Activated naive CD8-positive, alpha-beta T cell treated with anti-CD3 and anti-CD28 coated beads, Interleukin-2, amount 10 ng/mL, durations not matched to agents 7 days and 5 days (primary cell): ENCODE measurements around the gene ARMC5. TPM values are rescaled to one million over a fixed set of nuclear protein-coding genes. Genes with fewer than 3 reads are reported as not detected.
"Not testable (repeated sequence)": the region's sequence is repeated elsewhere in the genome, so short reads cannot be mapped to it uniquely, and the experiment has no call there.

Experiments used
- ATAC-seq: fragments of 150-1000 bp; cut with Tn5 transposase; one replicate; pipeline ENCODE4 v1.10.0; 2021; ENCODE audit warnings: low read depth, moderate library complexity
- POLR2A ChIA-PET: fragments of 350-600 bp; sonication (Branson Sonifier 250); formaldehyde crosslinking; loops from one replicate; lab custom pipeline; 2021; ENCODE audit warnings: antibody characterized with exemption; lab: Charles Lee
- DNase-seq: peaks from one replicate; pipeline ENCODE4 v3.0.0; 2021
- H3K27ac Mint-ChIP-seq: one replicate; pipeline ENCODE4 v1.8.0; 2022; ENCODE audit warnings: mild to moderate bottlenecking, mixed read lengths
- H3K27me3 Mint-ChIP-seq: one replicate; pipeline ENCODE4 v1.8.0; 2022; ENCODE audit warnings: mild to moderate bottlenecking, moderate library complexity, mixed read lengths
- H3K36me3 Mint-ChIP-seq: one replicate; pipeline ENCODE4 v1.8.0; 2021; ENCODE audit warnings: mild to moderate bottlenecking, mixed read lengths
- H3K4me1 Mint-ChIP-seq: one replicate; pipeline ENCODE4 v1.8.0; 2021; ENCODE audit warnings: mixed read lengths
- H3K4me3 Mint-ChIP-seq: one replicate; pipeline ENCODE4 v1.8.0; 2022; ENCODE audit warnings: mild to moderate bottlenecking, moderate library complexity, mixed read lengths
- H3K9me3 Mint-ChIP-seq: one replicate; pipeline ENCODE4 v1.8.0; 2021; ENCODE audit warnings: mixed read lengths
- total RNA-seq, 2 experiments: library from RNA; stranded (reverse); gene quantifications; one replicate each; pipeline ENCODE4 v1.2.3, GENCODE V29; 2021

ARMC5 gene
- total RNA-seq, 2 experiments from 2014 or later = 12.9 to 13.6 TPM

DNA sequence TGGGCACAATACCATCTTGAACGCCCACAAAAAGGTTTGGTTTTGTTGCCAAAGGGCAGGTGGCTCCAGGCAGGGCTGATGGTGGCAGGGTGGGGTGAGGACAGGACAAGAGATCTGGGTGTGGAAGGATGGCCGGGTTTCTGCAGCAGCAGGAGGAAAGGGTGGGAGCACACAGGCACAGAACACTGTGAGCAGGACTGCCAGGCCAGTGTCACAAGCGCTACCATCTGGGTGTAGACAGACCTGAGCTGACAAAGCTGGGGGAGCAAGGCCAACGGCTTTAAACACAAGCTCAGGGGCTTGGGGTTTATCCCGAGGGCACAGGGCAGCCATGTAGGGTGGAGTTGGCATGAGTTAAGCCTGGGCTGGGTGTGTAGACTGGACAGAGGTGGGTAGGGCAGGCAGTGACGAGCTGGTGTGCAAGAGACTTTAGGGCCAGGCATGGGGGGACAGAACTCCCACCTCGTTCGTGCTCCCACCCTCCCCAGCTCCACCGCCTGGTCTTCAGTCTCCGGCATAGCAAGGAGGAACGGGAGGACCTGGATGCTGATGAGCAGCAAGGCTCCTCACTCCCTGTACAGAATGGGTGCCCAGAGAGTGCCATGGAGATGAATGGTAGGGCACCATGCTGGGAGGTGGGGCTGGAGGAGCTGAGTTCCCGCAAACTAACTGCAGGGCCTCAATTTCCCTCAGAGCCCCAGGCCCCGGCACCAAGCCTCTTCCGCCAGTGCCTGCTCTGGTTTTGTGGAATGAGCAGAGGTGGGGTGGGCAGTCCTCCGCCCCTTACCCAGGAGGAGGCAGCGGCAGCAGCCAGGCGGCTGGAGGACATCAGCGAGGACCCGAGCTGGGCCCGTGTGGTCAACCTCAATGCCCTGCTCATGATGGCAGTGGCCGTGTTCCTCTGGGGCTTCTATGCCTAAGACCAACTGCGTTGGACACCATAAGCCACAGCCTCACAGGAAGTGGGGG lies 30.6 kb downstream of the ARMC5 start:
- Mint-ChIP-seq H3K4me3 (no peak overlapping the region), H3K27ac (peak overlapping the region; percentile 18)

DNA sequence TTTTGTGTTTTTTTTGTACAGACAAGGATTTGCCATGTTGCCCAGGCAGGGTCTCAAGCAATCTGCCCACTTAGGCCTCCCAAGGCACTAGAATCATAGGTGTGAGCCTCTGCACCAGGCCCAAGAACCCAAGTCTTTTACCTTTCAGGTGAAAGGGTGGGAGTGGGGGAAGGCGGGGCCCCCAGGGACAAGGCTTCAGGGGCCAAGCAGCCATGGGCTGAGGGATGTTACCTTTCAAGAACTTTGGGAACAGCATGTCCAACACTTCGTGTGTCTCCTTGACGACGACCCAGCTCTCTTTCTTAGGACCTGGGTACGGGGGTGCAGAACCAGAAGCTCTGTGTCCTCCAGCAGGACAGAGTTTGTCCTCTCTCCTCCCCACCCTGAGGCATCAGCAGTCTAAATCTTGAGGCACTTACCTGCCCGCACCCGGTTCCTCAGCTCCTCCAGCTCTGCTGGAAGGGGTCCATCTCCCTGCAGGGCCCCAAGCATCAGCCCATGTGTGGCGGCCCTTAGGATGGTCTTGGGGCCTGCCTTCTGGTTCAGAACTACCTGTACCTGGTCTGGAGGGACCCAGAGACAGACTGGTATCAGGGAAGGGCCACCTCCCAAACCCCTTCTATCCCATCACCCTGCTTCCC lies 32.6 kb downstream of the ARMC5 start:
- ATAC-seq = no peak
- H3K27ac Mint-ChIP-seq = no peak overlapping the region

More for the DNA sequence above, 30.6 kb downstream of the ARMC5 start:
- no peak for DNase-seq
- Mint-ChIP-seq H3K9me3 (no peaks in the 10 kb centered on the region), H3K36me3 (no peaks in the 10 kb centered on the region), H3K27me3 (peaks cover 3% of the 10 kb centered on the region), H3K4me1 (peaks cover 4% of the 10 kb centered on the region)
- no peak for ATAC-seq
- POLR2A ChIA-PET = interaction anchor here (1.5 to 1.8 kb wide), 2 partner anchors 13 to 29 kb away, joined by 6 read pairs; no protein-coding TSS in a partner anchor

DNA sequence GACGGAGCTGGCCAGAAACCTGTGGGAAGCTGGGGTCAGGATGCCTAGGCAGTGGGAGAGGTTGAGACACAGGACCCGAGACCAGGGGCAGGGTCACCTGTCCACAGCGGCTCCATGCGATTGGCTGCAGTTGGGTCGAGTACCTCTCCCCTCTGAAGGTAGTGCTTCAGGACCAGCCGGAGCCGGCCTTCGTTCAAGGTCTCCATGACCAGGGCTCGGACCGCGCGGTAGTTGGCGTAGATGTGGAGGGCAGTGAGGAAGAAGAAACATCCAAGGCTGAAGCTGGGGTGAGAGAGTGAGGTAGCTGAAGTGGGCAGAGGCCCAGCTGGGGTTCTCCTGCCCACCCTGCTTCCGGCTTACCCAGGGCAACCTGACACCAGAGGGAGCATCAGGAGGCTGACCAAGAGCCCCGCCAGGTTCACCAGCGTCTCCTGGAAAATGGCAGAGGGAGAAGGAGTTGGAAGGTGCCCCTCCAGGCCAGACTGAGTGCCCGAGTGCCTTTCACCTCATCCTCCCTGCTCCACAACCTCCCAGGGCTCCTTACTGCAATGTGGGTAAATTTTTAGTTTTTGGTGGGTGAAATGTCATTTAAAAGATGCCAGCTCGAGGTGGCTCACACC lies 34.3 kb downstream of the ARMC5 start:
- DNase-seq (no peak), ATAC-seq (no peak)
- no peaks in the 10 kb centered on the region for H3K27me3 Mint-ChIP-seq
- peaks cover 4% of the 10 kb centered on the region for H3K4me1 Mint-ChIP-seq
- no peak overlapping the region for H3K27ac Mint-ChIP-seq
- H3K4me3 Mint-ChIP-seq = no peak overlapping the region
- H3K9me3 Mint-ChIP-seq = no peaks in the 10 kb centered on the region
- POLR2A ChIA-PET = interaction anchor here (1.2 kb wide), 1 partner anchor 15 kb away, joined by 5 read pairs; the partner anchor contains the start of gene RUSF1
- H3K36me3 Mint-ChIP-seq = no peaks in the 10 kb centered on the region

More for the DNA sequence above, 32.6 kb downstream of the ARMC5 start:
- Mint-ChIP-seq H3K4me1 (peaks cover 4% of the 10 kb centered on the region), H3K36me3 (no peaks in the 10 kb centered on the region), H3K9me3 (no peaks in the 10 kb centered on the region), H3K27me3 (no peaks in the 10 kb centered on the region), H3K4me3 (no peak overlapping the region)
- DNase-seq = no peak
- POLR2A ChIA-PET = no interaction called here

DNA sequence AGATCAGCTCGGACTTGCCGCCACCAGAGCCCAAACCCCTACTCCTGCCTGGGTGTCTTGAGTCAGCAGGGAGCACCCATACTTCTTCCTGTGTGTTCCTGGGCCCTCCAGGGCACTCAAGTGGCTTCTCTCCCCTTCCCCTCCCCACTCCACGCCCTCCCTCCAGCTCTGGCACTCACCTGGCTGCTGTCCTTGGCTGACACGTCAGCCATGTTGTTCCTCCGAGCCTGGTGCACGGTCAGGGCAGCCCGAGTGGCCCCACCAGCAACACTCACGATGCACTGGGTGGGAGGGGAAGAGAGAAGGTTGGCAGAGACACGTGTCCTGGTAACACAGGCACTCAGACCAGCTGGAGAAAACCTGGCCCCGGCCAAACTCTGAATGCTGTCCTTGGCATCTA lies 37.4 kb downstream of the ARMC5 start:
- Mint-ChIP-seq H3K27ac (no peak overlapping the region), H3K27me3 (no peaks in the 10 kb centered on the region), H3K36me3 (no peaks in the 10 kb centered on the region), H3K9me3 (no peaks in the 10 kb centered on the region), H3K4me1 (no peaks in the 10 kb centered on the region), H3K4me3 (no peak overlapping the region)
- ATAC-seq (no peak), DNase-seq (no peak)
- POLR2A ChIA-PET = no interaction called here

DNA sequence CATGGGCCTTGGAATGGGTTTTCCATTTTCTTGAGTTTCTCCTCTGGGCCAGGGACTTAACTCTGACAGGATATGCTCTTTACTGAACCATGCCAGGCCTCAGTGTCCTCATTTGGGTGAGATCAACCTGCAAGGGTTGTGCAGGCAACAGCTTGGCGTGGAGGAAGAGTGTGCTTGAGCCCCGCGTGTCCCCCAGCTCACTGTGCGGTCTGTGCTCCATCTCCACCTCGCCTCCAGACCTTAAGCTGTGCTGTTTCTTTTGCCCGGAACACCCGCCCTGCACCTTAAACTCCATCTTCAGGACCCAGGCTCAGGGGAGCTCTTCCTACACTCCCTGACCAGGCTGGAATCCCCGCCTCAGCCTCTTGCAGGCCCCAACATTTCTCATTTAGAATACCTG lies 39.2 kb downstream of the ARMC5 start:
- no peak overlapping the region for H3K27ac Mint-ChIP-seq
- DNase-seq = no peak
- POLR2A ChIA-PET = interaction anchor here (1.0 kb wide), 1 partner anchor 10 kb away, joined by 5 read pairs; the partner anchor contains the start of gene RUSF1

DNA sequence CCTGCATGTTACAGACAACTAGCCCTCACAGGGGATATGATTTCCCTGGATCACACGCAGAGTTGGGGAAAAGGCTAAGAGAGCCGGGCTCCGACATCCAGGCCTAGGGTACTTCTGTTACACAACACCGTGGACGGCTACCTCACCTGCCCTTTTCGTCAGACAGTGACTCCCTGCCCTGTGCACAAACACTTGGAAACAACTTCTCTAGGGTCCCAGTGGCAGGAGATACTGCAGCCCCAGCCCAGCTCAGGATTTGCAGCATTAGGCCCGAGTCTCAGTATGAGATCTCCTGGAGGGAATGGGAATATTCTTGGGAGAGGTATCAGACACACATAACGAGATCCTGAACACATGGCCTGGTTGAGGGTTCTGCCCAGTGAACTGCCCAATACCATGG lies 40.6 kb downstream of the ARMC5 start:
- Mint-ChIP-seq H3K9me3 (no peaks in the 10 kb centered on the region), H3K36me3 (no peaks in the 10 kb centered on the region), H3K27ac (no peak overlapping the region), H3K4me1 (peaks cover 9% of the 10 kb centered on the region), H3K27me3 (no peaks in the 10 kb centered on the region), H3K4me3 (no peak overlapping the region)
- POLR2A ChIA-PET = no interaction called here
- ATAC-seq (no peak), DNase-seq (no peak)

More for the DNA sequence above, 39.2 kb downstream of the ARMC5 start:
- no peak for ATAC-seq
- no peaks in the 10 kb centered on the region for H3K36me3 Mint-ChIP-seq
- H3K27me3 Mint-ChIP-seq = no peaks in the 10 kb centered on the region
- no peaks in the 10 kb centered on the region for H3K9me3 Mint-ChIP-seq
- peaks cover 1% of the 10 kb centered on the region for H3K4me1 Mint-ChIP-seq
- no peak overlapping the region for H3K4me3 Mint-ChIP-seq

DNA sequence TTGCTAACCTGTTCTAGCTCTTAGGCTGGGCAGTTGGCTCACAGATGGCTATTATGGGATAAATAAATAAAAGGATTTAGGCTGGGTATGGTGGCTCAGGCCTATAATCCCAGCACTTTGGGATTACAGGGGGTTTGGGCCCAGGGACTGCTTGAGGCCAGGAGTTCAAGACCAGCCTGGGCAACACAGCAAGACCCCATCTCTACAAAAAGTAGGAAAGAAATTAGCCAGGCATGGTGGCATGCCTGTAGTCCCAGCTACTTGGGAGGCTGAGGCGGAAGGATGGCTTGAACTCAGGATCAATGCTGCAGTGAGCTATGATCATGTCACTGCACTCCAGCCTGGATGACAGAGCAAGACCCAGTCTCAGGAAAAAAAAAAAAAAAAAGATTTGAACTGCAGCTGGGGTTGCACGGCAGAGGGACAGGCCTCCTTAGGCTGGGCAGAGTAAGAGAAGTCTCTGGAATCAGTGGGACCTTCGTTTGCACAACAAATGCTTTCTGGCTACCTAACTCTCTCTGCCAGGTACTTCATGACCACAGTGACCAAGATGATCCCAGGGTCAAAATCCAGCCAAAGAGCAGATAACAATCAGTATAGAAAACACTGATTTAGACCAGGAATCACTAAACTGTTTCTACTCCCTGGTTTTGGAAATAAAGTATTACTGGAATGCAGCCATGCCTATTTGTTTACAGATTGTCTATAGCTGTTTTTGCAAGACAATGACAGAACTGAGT lies 42.1 kb downstream of the ARMC5 start:
- H3K9me3 Mint-ChIP-seq = no peaks in the 10 kb centered on the region
- peaks cover 18% of the 10 kb centered on the region for H3K4me1 Mint-ChIP-seq
- no peak overlapping the region for H3K27ac Mint-ChIP-seq
- POLR2A ChIA-PET = interaction anchor here (0.6 to 1.1 kb wide), 2 partner anchors 16 to 177 kb away, joined by 3 read pairs; no protein-coding TSS in a partner anchor
- no peaks in the 10 kb centered on the region for H3K27me3 Mint-ChIP-seq
- no peak for ATAC-seq
- no peak overlapping the region for H3K4me3 Mint-ChIP-seq
- no peaks in the 10 kb centered on the region for H3K36me3 Mint-ChIP-seq
- no peak for DNase-seq

DNA sequence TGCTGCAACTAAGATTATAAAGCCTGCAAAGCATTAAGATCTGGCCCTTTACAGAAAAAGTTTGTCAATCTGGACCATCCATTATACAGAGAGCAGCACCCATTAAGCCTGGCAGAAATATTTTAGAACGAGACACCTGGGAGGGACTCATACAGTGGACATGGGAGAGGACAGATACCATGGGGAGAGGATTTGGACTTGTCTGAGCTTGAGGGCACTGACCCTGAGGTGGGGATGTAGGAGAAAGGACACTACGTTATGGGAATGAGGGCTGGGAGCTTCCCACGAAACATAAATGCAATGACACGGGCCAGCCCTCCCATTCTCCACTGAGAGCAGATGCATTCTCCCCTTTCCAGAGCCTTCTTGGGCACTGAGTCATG lies 42.7 kb downstream of the ARMC5 start:
- POLR2A ChIA-PET = no interaction called here
- Mint-ChIP-seq H3K9me3 (no peaks in the 10 kb centered on the region), H3K27me3 (no peaks in the 10 kb centered on the region), H3K4me3 (no peak overlapping the region), H3K27ac (no peak overlapping the region), H3K4me1 (peaks cover 21% of the 10 kb centered on the region), H3K36me3 (no peaks in the 10 kb centered on the region)
- ATAC-seq (no peak), DNase-seq (no peak)

DNA sequence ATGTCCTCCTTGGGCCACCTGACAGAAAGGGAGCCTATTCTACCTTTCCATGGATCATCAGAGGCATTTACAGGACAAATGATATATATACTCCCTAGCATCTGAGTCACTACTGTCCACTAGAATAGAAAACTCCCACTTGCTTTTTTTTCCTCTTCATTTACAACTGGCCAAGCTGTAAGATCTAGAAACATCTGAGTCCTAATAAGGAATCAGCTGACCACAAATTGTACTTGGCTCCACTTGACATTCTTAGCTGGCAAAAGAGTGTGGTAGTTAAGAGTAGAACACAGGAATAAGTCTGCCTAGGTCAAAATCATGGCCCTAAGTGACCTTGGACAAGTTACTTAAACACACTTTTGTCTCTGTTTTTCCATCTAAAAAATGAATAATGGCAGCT lies 43.7 kb downstream of the ARMC5 start:
- H3K4me3 Mint-ChIP-seq = no peak overlapping the region
- no peak for ATAC-seq
- no peaks in the 10 kb centered on the region for H3K9me3 Mint-ChIP-seq
- no peaks in the 10 kb centered on the region for H3K27me3 Mint-ChIP-seq
- no peaks in the 10 kb centered on the region for H3K36me3 Mint-ChIP-seq
- DNase-seq = no peak
- H3K27ac Mint-ChIP-seq = no peak overlapping the region
- POLR2A ChIA-PET = no interaction called here
- peaks cover 28% of the 10 kb centered on the region for H3K4me1 Mint-ChIP-seq

DNA sequence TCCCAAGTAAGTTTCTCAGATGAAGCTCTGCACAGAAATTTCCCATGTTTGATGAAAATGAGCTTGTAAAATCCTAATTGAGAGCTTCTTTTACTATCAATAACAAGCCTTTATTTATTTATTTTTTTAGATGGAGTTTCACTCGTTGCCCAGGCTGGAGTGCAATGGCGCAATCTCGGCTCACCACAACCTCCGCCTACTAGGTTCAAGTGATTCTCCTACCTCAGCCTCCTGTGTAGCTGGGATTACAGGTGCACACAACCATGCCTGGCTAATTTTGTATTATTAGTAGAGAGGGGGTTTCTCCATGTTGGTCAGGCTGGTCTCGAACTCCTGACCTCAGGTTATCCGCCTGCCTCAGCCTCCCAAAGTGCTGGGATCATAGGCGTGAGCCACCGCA lies 44.3 kb downstream of the ARMC5 start:
- not testable (repeated sequence) for H3K9me3 Mint-ChIP-seq, H3K36me3 Mint-ChIP-seq, DNase-seq, H3K4me3 Mint-ChIP-seq, H3K27ac Mint-ChIP-seq, H3K27me3 Mint-ChIP-seq, ATAC-seq
- POLR2A ChIA-PET = interaction anchor here (1.3 kb wide), 1 partner anchor 210 kb away, joined by 5 read pairs; a partner anchor contains a TSS
- peaks cover 28% of the 10 kb centered on the region for H3K4me1 Mint-ChIP-seq

DNA sequence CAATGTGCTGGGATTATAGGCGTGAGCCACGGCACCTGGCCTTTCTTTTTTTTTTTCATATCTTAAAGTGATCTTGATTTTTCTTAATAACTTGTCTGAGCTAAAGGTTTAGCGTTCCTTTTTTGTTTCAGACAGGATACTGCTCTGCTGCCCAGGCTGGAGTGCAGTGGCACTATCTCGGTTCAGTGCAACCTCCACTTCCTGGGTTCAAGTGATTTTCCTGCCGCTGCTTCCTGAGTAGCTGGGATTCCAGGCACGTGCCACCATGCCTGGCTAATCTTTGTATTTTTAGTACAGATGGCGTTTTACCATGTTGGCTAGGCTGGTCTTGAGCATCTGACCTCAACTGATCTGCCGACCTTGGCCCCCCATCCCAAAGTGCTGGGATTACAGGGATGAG lies 44.9 kb downstream of the ARMC5 start:
- Mint-ChIP-seq H3K9me3 (no peaks in the 10 kb centered on the region), H3K4me1 (peaks cover 34% of the 10 kb centered on the region), H3K36me3 (no peaks in the 10 kb centered on the region), H3K27me3 (no peaks in the 10 kb centered on the region), H3K27ac (peak overlapping the region; percentile 9), H3K4me3 (no peak overlapping the region)
- DNase-seq (no peak), ATAC-seq (no peak)
- POLR2A ChIA-PET = interaction anchor here (1.3 kb wide), 1 partner anchor 209 kb away, joined by 5 read pairs; a partner anchor contains a TSS

DNA sequence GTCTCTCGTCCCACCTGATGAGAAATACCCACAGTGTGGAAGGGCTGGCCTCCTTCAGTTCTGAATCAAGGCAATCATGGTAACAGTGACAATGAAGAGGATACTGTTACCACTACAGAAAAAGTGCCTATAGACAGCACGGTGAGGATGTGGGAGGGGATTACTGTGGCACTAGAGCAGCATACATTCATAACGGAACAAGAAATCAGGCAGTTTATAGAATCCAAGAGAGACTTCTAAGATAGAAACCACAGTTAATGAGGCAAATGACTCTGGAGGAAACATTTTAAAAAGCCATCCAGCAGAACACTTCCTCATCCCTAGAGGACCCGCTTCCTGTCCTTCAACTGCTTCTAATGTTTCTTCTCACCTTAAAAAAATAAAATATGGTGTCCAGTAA lies 46.2 kb downstream of the ARMC5 start:
- Mint-ChIP-seq H3K4me3 (no peak overlapping the region), H3K27ac (peak overlapping the region; percentile 35), H3K36me3 (no peaks in the 10 kb centered on the region), H3K4me1 (peaks cover 37% of the 10 kb centered on the region), H3K27me3 (no peaks in the 10 kb centered on the region), H3K9me3 (no peaks in the 10 kb centered on the region)
- ATAC-seq (peak; percentile 20), DNase-seq (no peak)
- POLR2A ChIA-PET = no interaction called here

DNA sequence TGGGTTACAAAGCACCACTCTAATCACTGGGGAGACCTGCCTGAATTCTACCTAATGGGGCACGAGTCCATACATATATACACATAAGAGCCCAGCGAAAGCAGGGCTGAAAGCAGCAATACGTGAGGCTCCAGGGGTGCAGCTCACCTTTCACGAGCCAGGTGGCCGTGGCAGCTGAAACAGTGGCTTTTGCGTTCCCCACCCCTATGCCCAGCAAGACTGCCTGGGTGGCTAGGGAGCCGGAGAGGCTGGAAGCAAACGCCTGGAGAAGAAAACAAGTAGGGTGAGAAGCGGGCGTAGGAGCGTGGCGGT lies 48.3 kb downstream of the ARMC5 start:
- Mint-ChIP-seq H3K27me3 (no peaks in the 10 kb centered on the region), H3K4me1 (peaks cover 37% of the 10 kb centered on the region), H3K9me3 (peaks cover 3% of the 10 kb centered on the region), H3K4me3 (peak overlapping the region; percentile 90), H3K36me3 (no peaks in the 10 kb centered on the region), H3K27ac (peak overlapping the region; percentile 95)
- peak; percentile 8 for ATAC-seq
- POLR2A ChIA-PET = interaction anchor here (0.5 to 2.3 kb wide), 9 partner anchors 9 to 206 kb away, joined by 3 to 16 read pairs (median 5); partner anchors contain the start of gene ARMC5
- no peak for DNase-seq
